HG03460 (cell line): Measurements from ENCODE around the gene GFRA1.
"Not testable (repeated sequence)": the region's sequence is repeated elsewhere in the genome, so short reads cannot be mapped to it uniquely, and the experiment has no call there.

Experiments used
- ATAC-seq: cut with Tn5 transposase; IDR thresholded peaks from one replicate; pipeline ENCODE4 v1.9.1; 2021; ENCODE audit not compliant: unreplicated experiment

The GFRA1 gene

DNA sequence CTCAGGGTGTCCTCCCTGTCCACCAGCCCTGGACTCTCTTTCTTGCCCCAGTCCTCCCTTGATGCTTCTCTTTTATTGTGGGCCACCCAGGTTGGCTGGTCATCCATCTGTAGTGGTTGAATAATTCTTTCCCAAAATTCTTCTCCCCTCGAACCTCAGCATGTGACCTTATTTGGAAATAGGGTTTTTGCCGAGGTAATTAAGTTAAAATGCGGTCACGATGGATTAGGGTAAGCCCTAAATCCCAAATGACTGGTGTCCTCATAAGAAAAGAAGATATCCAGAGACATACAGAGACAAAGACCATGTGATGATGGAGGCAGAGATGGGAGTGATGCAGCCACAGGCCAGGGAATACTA, 74.3 kb downstream of the GFRA1 start:
- ATAC-seq: no peak

- ATAC-seq: no peak
Measured at GRCh38 chr10:116197946-116198675, 74.9 kb downstream of the GFRA1 start.

DNA sequence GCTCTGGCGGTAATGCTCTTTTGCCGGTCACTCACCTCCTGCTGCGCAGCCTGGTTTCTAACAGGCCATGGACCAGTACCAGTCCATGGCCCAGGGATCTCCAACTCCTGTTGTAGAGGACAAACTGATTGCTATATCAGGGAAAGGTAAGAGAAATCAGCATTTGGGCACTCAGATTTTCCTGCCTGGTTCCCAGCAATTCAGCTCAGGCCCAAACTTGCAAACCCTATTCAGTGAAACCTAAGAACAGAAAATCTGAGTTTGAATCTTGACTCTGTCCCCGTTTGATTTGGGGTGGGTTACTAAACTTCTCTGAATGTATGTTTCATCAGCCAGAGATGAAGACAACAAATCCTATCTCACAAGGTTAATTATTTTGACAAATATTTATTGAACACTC, 77.4 kb downstream of the GFRA1 start:
- no peak for ATAC-seq

DNA sequence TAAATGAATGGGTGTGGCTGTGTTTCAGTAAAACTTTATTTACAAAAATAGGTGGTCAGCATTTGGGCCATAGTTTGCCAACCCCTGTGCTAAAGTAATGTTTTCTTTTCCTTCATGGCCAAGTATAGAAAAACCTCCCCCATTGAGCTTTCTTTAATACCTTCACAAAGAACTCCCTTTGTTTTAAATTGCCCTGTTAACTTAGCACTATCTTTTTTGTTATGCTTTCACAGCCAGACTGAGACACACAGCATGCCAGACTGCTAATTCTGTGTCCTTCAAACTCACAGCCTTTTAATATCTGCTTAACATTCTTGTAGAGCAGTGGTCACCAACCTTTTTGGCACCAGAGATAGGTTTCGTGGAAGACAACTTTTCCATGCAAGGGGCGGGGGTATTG, 78.0 kb downstream of the GFRA1 start:
- no peak for ATAC-seq

- no peak for ATAC-seq
Measured at GRCh38 chr10:116194061-116194460, 78.9 kb downstream of the GFRA1 start.

DNA sequence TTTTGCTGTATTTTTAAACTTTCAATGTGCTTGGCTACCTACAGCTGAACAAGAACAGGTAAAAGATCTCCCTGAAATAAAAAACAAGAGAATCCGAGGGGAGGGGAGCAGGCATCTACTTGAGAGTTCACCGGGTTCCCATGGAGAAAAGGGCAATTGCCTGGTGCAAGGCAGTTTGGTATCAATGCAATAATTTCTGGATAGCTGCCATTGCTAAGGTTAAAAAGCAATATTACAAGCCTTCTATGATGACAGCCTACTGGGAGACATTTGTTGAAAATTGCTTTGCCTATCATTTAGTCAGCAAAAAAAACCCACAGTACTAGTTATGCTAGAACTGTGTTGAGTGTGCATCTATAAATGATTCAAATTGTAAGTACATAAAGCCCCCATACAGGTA, 82.1 kb downstream of the GFRA1 start:
- no peak for ATAC-seq

DNA sequence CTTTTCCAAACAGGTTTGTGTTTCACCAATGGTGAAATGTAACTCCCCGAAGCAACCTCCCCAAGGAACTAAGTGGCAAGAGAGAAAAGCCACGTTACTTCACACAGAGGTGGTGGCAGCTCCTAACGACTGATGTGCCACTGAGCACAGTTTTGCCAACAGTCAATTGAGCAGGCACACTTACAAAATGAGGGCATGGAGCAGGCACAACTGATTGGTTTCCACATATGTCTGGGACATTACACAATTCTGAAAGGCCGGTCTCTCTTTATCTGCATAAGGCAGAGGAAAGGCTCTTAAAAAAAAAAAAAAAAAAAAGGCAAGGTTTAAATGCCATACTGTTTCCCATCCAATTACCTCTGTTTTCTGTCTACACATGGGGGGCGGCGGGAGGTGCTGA, 86.7 kb downstream of the GFRA1 start:
- ATAC-seq: no peak

DNA sequence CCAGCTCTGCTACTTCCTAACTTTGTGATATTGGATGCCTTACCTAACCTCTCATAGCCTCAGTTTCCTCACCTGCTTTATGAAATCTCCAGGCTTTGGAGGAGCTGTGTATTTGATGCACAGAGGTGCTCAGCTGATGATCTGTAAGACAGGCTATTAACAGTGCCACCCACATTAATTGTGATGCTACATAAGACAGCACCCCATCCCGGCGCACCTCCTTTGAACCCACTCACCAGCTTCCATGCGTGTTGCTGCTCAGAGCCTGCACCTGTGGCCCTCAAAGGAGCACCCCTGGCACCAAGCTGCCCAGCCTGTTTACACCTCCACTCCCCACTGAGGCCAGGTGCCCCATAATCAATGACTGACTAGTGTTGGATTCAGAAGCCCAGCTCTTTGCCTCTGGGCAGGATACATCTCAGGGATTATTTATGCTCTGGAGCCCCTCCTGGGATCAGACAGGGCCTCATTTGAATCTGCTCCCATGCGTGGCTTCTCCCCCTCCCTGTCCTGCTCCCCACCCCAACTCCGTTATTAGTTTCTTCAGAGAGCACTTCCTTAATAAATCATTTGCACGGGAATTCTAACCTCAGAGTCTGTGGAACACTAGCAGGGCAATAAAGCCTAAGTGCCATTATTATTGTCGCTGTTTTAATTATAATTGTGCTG, 87.7 kb downstream of the GFRA1 start:
- ATAC-seq: no peak

- no peak for ATAC-seq
Measured at GRCh38 chr10:116184512-116184794, 88.6 kb downstream of the GFRA1 start.

GRCh38 chr10:116183733-116184511, 89.1 kb downstream of the GFRA1 start:
- no peak for ATAC-seq

DNA sequence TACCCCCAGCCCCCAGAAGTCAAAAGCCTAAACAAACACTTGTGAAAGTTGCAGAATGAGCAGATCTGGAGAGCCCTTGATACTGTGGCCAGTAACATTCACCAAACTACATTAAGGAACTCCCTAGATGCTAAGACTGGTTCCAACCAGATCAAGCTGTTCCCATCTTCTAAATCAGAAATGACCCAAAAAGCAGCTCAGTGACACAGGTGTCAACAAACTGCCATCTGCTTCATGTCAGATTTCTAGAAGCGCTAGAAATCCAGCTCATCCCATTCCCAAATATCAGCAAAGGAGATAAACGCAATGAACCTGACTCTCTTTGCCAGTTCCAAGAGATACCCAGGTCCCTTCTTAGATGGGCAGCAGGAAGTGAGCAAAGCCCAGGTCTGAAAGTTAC, 90.6 kb downstream of the GFRA1 start:
- ATAC-seq: no peak

DNA sequence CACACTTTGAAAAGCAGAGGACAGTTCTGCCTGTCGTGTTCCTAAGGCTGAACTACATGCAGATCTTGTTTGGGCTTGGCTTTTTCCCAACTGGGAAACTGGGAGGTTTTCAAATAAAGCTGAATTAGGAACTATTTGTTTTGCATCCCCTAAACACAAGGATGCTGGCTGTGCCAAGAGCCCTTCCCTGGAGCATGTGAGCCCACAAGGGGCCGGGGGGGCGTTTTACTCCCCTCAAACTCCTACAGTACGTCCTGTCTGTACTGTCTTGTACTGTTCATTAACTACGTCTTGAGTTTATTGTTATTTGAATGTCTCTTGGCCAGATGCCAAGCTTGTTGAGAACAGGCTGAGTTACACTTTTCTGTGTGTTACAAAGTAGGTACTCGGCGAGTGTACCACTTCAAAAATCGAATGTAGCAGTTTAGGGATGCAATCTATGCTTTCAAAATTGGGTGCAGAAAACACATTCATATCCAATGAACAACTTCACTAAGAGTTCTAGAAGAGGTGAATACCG, 94.9 kb downstream of the GFRA1 start:
- no peak for ATAC-seq

GRCh38 chr10:116175231-116175630, 97.8 kb downstream of the GFRA1 start:
- ATAC-seq: no peak

- no peak for ATAC-seq
Measured at GRCh38 chr10:116171505-116171904, 101.5 kb downstream of the GFRA1 start.

- no peak for ATAC-seq
Measured at GRCh38 chr10:116170815-116171250, 102.2 kb downstream of the GFRA1 start.

GRCh38 chr10:116169782-116170445, 103.1 kb downstream of the GFRA1 start:
- ATAC-seq: no peak

DNA sequence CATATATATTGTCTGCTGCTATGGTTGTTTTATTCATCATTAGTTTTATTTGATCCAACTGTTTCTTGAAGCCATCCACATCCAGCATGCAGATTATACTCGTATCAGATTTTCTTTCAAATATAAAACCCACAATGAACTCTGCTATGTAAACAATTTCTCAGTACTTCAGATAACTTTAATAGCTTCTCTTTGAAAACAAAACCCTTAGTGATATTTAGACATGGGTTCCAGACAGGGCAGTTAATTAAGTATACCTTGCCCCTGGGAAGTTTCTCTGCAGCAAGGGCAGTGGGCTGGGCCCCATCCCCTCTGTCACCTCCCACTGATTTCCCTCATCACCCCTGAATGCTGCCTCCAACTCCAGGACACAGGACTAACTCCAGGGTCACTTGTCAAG, 104.3 kb downstream of the GFRA1 start:
- no peak for ATAC-seq

DNA sequence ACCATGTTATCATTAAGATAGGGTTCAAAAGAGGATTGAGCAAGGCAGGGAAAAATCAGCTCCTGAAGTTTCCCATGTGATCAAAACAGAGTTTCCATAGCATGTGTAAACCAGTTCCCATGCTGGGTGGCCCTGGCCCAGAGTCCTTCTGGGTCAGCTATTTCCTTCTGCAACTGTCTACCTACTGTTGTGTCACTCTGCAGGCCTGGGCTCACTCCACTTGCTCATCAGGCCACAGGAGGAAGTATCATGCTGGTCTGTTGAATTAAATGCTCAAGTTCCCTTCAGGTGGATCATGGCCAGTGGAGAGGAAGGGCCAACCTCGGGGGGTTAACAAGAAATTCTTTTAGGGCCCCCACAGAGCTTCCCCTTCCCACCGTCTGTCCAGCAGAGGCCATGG, 104.7 kb downstream of the GFRA1 start:
- ATAC-seq: no peak

GRCh38 chr10:116165941-116166340, 107.1 kb downstream of the GFRA1 start:
- ATAC-seq: not testable (repeated sequence)

GRCh38 chr10:116164291-116164690, 108.7 kb downstream of the GFRA1 start:
- no peak for ATAC-seq

- no peak for ATAC-seq
Measured at GRCh38 chr10:116163333-116164131, 109.5 kb downstream of the GFRA1 start.
